ENCODE measurements around the gene INVS. TPM values are rescaled to one million over a fixed set of nuclear protein-coding genes. Genes with fewer than 3 reads are reported as not detected.
"Not testable (repeated sequence)": the region's sequence is repeated elsewhere in the genome, so short reads cannot be mapped to it uniquely, and the experiment has no call there.

Gene INVS
- total RNA-seq, 4 donors from 2014 or later: 5.5 to 13.9 (median 6.7) TPM

- no peak for TF ChIP-seq POLR2A (IDR thresholded peaks at IDR 0.05)
- TF ChIP-seq, protein P1, sequence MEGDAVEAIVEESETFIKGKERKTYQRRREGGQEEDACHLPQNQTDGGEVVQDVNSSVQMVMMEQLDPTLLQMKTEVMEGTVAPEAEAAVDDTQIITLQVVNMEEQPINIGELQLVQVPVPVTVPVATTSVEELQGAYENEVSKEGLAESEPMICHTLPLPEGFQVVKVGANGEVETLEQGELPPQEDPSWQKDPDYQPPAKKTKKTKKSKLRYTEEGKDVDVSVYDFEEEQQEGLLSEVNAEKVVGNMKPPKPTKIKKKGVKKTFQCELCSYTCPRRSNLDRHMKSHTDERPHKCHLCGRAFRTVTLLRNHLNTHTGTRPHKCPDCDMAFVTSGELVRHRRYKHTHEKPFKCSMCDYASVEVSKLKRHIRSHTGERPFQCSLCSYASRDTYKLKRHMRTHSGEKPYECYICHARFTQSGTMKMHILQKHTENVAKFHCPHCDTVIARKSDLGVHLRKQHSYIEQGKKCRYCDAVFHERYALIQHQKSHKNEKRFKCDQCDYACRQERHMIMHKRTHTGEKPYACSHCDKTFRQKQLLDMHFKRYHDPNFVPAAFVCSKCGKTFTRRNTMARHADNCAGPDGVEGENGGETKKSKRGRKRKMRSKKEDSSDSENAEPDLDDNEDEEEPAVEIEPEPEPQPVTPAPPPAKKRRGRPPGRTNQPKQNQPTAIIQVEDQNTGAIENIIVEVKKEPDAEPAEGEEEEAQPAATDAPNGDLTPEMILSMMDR (IDR thresholded peaks at IDR 0.05 in 4 of 5, conservative IDR thresholded peaks at IDR 0.05 in 1 of 5): no peak
- ATAC-seq: no peak
- intact Hi-C loops (cut with DNase I; ENCODE audit: low total_unique reads) (no loop called here), in situ Hi-C loops (cut with MboI; ENCODE audit: low sequenced_read_pairs in 4 of 4) (no loop called here)
- Histone ChIP-seq H3K4me1 (peaks cover 45 to 52% of the 10 kb centered on the region in 2 donors), H3K9me3 (no peaks in the 10 kb centered on the region), H3K4me3 (no peak overlapping the region), H3K27ac (no peak overlapping the region), H3K36me3 (no peaks in the 10 kb centered on the region), H3K27me3 (no peaks in the 10 kb centered on the region)
- DNase-seq: no peak
These were observed 11.8 kb upstream of the INVS start for GRCh38 chr9:100087218-100087617.

DNA sequence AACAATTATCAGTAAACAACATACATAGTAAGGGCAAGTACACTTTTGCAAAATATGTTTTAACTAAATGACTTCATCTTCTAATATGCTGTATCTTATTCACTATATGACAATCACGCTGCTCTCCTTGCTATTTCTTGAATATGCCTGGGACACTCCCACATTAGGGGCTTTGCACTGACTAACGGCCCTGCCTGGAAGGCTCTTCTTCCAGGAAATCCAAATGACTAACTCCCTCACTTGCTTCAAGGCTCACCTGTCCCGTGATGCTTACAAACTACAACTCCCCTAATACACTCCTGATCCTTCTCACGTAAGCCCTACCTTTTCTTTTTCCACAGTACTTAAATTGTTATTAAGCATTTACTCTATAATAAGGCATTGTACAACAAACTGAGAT, 10.8 kb upstream of the INVS start:
- TF ChIP-seq POLR2A (IDR thresholded peaks at IDR 0.05): no peak
- TF ChIP-seq, protein P1 (IDR thresholded peaks at IDR 0.05 in 4 of 5, conservative IDR thresholded peaks at IDR 0.05 in 1 of 5): no peak
- H3K4me1 ChIP-seq: peaks cover 35 to 49% of the 10 kb centered on the region in 2 donors
- ATAC-seq: no peak
- no peak overlapping the region for H3K27ac ChIP-seq
- no peaks in the 10 kb centered on the region for H3K36me3 ChIP-seq
- DNase-seq: no peak
- in situ Hi-C loops (cut with MboI; ENCODE audit: low sequenced_read_pairs in 4 of 4) (no loop called here), intact Hi-C loops (cut with DNase I; ENCODE audit: low total_unique reads) (no loop called here)
- no peak overlapping the region for H3K4me3 ChIP-seq
- H3K27me3 ChIP-seq: no peaks in the 10 kb centered on the region
- H3K9me3 ChIP-seq: no peaks in the 10 kb centered on the region

- H3K4me3 ChIP-seq: no peak overlapping the region
- TF ChIP-seq, protein P1 (IDR thresholded peaks at IDR 0.05 in 4 of 5, conservative IDR thresholded peaks at IDR 0.05 in 1 of 5): no peak
- TF ChIP-seq POLR2A (IDR thresholded peaks at IDR 0.05): no peak
- in situ Hi-C loops (cut with MboI; ENCODE audit: low sequenced_read_pairs in 4 of 4) (no loop called here), intact Hi-C loops (cut with DNase I; ENCODE audit: low total_unique reads) (no loop called here)
- ATAC-seq: no peak
- H3K4me1 ChIP-seq: peaks cover 27 to 38% of the 10 kb centered on the region in 2 donors
- no peaks in the 10 kb centered on the region for H3K9me3 ChIP-seq
- no peak for DNase-seq
- no peaks in the 10 kb centered on the region for H3K27me3 ChIP-seq
- no peak overlapping the region for H3K27ac ChIP-seq
- H3K36me3 ChIP-seq: no peaks in the 10 kb centered on the region
These were observed 8.2 kb upstream of the INVS start for GRCh38 chr9:100090880-100091279.

DNA sequence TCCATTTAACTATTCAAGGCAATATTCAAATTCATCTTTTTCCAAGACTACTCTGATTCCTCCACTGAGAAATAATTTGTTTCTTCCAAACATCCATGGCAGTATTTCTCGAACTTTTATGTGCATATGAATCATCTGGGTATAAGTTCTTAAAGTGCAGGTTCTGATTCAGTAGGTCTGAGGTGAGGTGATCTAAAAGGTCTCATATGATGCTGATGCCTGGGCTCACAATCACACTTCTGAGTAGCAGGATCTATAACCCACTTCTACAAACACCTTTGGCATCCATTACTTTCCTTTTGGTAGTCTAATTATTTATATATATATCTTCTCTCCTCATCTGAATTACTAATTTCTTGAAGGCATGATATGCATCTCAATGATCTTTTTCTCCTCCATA, 7.4 kb upstream of the INVS start:
- ATAC-seq (no peak), DNase-seq (no peak)
- Histone ChIP-seq H3K27ac (no peak overlapping the region), H3K27me3 (no peaks in the 10 kb centered on the region), H3K9me3 (no peaks in the 10 kb centered on the region), H3K4me1 (peaks cover 30 to 37% of the 10 kb centered on the region in 2 donors), H3K36me3 (no peaks in the 10 kb centered on the region), H3K4me3 (no peak overlapping the region)
- TF ChIP-seq, protein P1 (IDR thresholded peaks at IDR 0.05 in 4 of 5, conservative IDR thresholded peaks at IDR 0.05 in 1 of 5): no peak
- TF ChIP-seq POLR2A (IDR thresholded peaks at IDR 0.05): no peak
- in situ Hi-C loops (cut with MboI; ENCODE audit: low sequenced_read_pairs in 4 of 4): no loop called here
- intact Hi-C loops (cut with DNase I; ENCODE audit: low total_unique reads): no loop called here

DNA sequence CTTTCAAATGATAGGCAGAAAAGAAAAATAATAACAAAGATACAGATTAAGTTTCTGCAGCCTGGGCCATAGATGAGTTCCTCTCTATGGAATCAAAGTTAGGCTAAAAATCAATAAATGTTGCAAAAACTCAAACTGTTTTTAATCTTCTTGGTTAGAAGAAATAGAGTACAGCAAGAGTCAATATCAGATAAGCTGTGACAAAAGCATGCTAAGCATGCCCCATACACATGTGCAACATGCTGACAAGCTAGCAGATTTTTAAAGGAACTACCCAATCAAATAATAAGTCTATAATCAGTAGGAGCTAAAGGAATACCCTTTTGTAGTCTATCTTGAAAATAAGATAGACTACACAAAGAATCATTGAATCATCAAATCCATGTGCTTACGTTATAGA, 7.0 kb upstream of the INVS start:
- Histone ChIP-seq H3K4me3 (no peak overlapping the region), H3K36me3 (no peaks in the 10 kb centered on the region), H3K27me3 (no peaks in the 10 kb centered on the region), H3K4me1 (peaks cover 30 to 38% of the 10 kb centered on the region in 2 donors), H3K9me3 (no peaks in the 10 kb centered on the region), H3K27ac (no peak overlapping the region)
- intact Hi-C loops (cut with DNase I; ENCODE audit: low total_unique reads): no loop called here
- ATAC-seq: no peak
- no peak for DNase-seq
- in situ Hi-C loops (cut with MboI; ENCODE audit: low sequenced_read_pairs in 4 of 4): no loop called here
- TF ChIP-seq, protein P1 (IDR thresholded peaks at IDR 0.05 in 4 of 5, conservative IDR thresholded peaks at IDR 0.05 in 1 of 5): no peak

DNA sequence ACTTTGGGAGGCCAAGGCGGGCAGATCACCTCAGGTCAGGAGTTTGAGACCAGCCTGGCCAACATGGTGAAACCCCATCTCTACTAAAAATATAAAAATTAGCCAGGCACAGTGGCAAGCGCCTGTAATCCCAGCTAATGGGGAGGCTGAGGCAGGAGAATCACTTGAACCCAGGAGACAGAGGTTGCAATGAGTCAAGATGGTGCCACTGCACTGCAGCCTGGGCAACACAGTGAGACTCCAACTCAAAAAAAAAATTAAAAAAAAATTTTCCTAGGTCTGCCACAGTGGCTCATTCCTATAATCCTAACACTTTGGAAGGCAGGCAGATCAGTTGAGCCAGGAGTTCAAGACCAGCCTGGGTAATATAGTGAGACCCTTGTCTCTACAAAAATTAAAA, 4.6 kb upstream of the INVS start:
- H3K4me1 ChIP-seq: peaks cover 35 to 50% of the 10 kb centered on the region in 2 donors
- H3K27ac ChIP-seq; H3K36me3 ChIP-seq; H3K4me3 ChIP-seq; H3K27me3 ChIP-seq; ATAC-seq; intact Hi-C loops (cut with DNase I; ENCODE audit: low total_unique reads); H3K9me3 ChIP-seq; DNase-seq; in situ Hi-C loops (cut with MboI; ENCODE audit: low sequenced_read_pairs in 4 of 4): not testable (repeated sequence)
